ENCODE measurements around the gene UHRF1.

Gene UHRF1

GRCh38 chr19:4965061-4965460 lies 55.8 kb downstream of the UHRF1 start:
- TF ChIP-seq CTCF (IDR thresholded peaks at IDR 0.05): no peak

GRCh38 chr19:4966591-4966990 lies 57.3 kb downstream of the UHRF1 start:
- no peak for TF ChIP-seq CTCF (IDR thresholded peaks at IDR 0.05)

- no peak for TF ChIP-seq CTCF (IDR thresholded peaks at IDR 0.05)
Measured at GRCh38 chr19:4967738-4968461, 58.6 kb downstream of the UHRF1 start.

GRCh38 chr19:4968462-4969291 lies 59.4 kb downstream of the UHRF1 start, which contains the start of gene KDM4B:
Gene KDM4B (plus strand): TSS chr19:4969113. CDS start chr19:5032891, 63,778 bp downstream.
- no peak for TF ChIP-seq CTCF (IDR thresholded peaks at IDR 0.05)

- TF ChIP-seq CTCF (IDR thresholded peaks at IDR 0.05): no peak
Measured at GRCh38 chr19:4969292-4969771, 60.0 kb downstream of the UHRF1 start.

GRCh38 chr19:4969772-4970531 lies 60.7 kb downstream of the UHRF1 start:
- TF ChIP-seq CTCF (IDR thresholded peaks at IDR 0.05): no peak
